ENCODE measurements around the gene MTERF1. TPM values are rescaled to one million over a fixed set of nuclear protein-coding genes. Genes with fewer than 3 reads are reported as not detected.

The MTERF1 gene
- total and polyA plus RNA-seq, 9 of the 15 experiments (the other 6 are each of a cell fraction or from before 2014, with no cell fraction given): 15.7 to 49.2 (median 29.1) TPM

GRCh38 chr7:91835091-91835825 is 45.2 kb downstream of the MTERF1 start:
- ATAC-seq: no peak
- no peaks in the 10 kb centered on the region for H3K9me3 ChIP-seq (replicated peaks; ENCODE audit: control insufficient read depth, insufficient read depth, low read depth, low read length)
- BruUV-seq (replicated peaks): no TSS peak
- no peaks in the 10 kb centered on the region for H4K20me1 ChIP-seq (replicated peaks; ENCODE audit: control insufficient read depth, insufficient read depth, low read length)
- no peak for DNase-seq (ENCODE audit: extremely low read depth in 1 of 4, low spot score in 3 of 4)
- WGBS (ENCODE audit: insufficient coverage, low coverage, missing lambda C conversion rate): 4% methylated on average over 2 of the region's 2 CpGs
- intact Hi-C loops (cut with micrococcal nuclease) (no loop called here), in situ Hi-C loops (cut with MboI) (loop anchor here (10.0 kb wide), 1 partner anchor 590 kb away; no protein-coding TSS in a partner anchor)
- H3K27ac ChIP-seq (ENCODE audit: extremely low read depth, low read depth, low read length): no peak overlapping the region
- H2AFZ ChIP-seq (ENCODE audit: low read depth, low read length): no peak overlapping the region
- H3K4me1 ChIP-seq (replicated peaks in 1 of 2; ENCODE audit: control insufficient read depth in 2 of 2, insufficient read depth in 2 of 2, low read length in 2 of 2): no peaks in the 10 kb centered on the region
- H3K4me2 ChIP-seq (ENCODE audit: insufficient read depth, low read length): no peak overlapping the region
- POLR2A ChIA-PET: interaction anchor here (0.6 to 0.9 kb wide), 2 partner anchors 8 to 29 kb away, joined by 3 to 5 read pairs; no protein-coding TSS in a partner anchor
- no peak overlapping the region for H3K4me3 ChIP-seq
- peaks cover 6 to 19% of the 10 kb centered on the region in 2 experiments for H3K27me3 ChIP-seq (ENCODE audit: control insufficient read depth in 2 of 2, insufficient read depth in 2 of 2, low read length in 2 of 2)
- H3K9ac ChIP-seq (ENCODE audit: insufficient read depth in 1 of 2, low read depth in 2 of 2, low read length in 2 of 2): no peak overlapping the region
- no peaks in the 10 kb centered on the region for H3K9me1 ChIP-seq (ENCODE audit: control insufficient read depth, insufficient read depth, low read length)
- CTCF ChIA-PET (ENCODE audit: low intra/inter-chr PET ratio): no interaction called here
- FAIRE-seq: no peak
- H3K36me3 ChIP-seq (ENCODE audit: control insufficient read depth, insufficient read depth, low read length): no peaks in the 10 kb centered on the region
- H3K79me2 ChIP-seq (ENCODE audit: control insufficient read depth, insufficient read depth, low read length): no peaks in the 10 kb centered on the region
- TF ChIP-seq HDGF (IDR thresholded peaks at IDR 0.05): no peak
- TF ChIP-seq ATF3 (IDR thresholded peaks at IDR 0.05): no peak
- TF ChIP-seq ATF3 (CRISPR knock-in tag; conservative IDR thresholded peaks at IDR 0.05): no peak
- no peak for TF ChIP-seq MXI1 (IDR thresholded peaks at IDR 0.05; ENCODE audit: low read depth, low read length)
- TF ChIP-seq RFX1 (IDR thresholded peaks at IDR 0.05): no peak
- TF ChIP-seq ZNF197 (CRISPR knock-in tag; IDR thresholded peaks at IDR 0.05; ENCODE audit: low read depth): no peak
- no peak for TF ChIP-seq CBFA2T3 (IDR thresholded peaks at IDR 0.05)
- TF ChIP-seq KAT7 (CRISPR knock-in tag; IDR thresholded peaks at IDR 0.05; ENCODE audit: borderline replicate concordance): no peak
- no peak for TF ChIP-seq ZBTB33 (CRISPR knock-in tag; IDR thresholded peaks at IDR 0.05)
- no peak for TF ChIP-seq ZNF431 (CRISPR knock-in tag; IDR thresholded peaks at IDR 0.05)
- no peak for TF ChIP-seq MAFG (tag; conservative IDR thresholded peaks at IDR 0.05)
- no peak for TF ChIP-seq UBTF (IDR thresholded peaks at IDR 0.05; ENCODE audit: borderline replicate concordance in 1 of 2, low read depth in 2 of 2, low read length in 2 of 2)
- TF ChIP-seq HDAC1 (IDR thresholded peaks at IDR 0.05): no peak
- TF ChIP-seq GABPB1 (CRISPR knock-in tag; IDR thresholded peaks at IDR 0.05): no peak
- TF ChIP-seq ZNF232 (CRISPR knock-in tag; IDR thresholded peaks at IDR 0.05): no peak
- no peak for TF ChIP-seq ARID3B (CRISPR knock-in tag; IDR thresholded peaks at IDR 0.05; ENCODE audit: borderline replicate concordance)

Data from K562 (cell line).